Stimulated activated CD4-positive, alpha-beta T cell treated with anti-CD3 and anti-CD28 coated beads, Interleukin-2, amount 100 ng/mL, for 48 hours (primary cell): ENCODE data around the gene EBLN1.
"Not testable (repeated sequence)": the region's sequence is repeated elsewhere in the genome, so short reads cannot be mapped to it uniquely, and the experiment has no call there.

Source experiments
- DNase-seq, 2 donors: peaks; one replicate each; pipeline ENCODE4 v3.0.0-alpha.2; 2020

The EBLN1 gene

GRCh38 chr10:22228167-22228938 lies 10.5 kb upstream of the EBLN1 start:
- no peak for DNase-seq

DNA sequence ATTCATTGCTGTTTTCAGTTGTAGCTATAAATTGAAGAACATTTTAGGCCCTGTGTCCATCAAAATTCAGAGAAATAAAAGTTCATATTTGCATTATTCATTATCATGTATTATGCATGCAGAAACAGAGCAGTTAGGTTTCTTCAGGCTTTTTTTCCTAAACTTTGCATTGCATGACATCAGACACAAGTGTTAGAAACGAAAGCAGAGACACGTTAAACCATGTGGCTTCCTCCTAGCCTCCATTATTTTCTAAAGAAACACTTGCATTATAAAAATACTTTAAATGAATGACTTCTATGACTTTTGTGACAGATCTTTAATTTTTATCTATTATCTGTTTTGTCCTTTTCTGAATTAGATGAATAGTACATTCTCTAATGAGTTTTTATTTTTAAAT lies 8.8 kb upstream of the EBLN1 start:
- DNase-seq = no peak

DNA sequence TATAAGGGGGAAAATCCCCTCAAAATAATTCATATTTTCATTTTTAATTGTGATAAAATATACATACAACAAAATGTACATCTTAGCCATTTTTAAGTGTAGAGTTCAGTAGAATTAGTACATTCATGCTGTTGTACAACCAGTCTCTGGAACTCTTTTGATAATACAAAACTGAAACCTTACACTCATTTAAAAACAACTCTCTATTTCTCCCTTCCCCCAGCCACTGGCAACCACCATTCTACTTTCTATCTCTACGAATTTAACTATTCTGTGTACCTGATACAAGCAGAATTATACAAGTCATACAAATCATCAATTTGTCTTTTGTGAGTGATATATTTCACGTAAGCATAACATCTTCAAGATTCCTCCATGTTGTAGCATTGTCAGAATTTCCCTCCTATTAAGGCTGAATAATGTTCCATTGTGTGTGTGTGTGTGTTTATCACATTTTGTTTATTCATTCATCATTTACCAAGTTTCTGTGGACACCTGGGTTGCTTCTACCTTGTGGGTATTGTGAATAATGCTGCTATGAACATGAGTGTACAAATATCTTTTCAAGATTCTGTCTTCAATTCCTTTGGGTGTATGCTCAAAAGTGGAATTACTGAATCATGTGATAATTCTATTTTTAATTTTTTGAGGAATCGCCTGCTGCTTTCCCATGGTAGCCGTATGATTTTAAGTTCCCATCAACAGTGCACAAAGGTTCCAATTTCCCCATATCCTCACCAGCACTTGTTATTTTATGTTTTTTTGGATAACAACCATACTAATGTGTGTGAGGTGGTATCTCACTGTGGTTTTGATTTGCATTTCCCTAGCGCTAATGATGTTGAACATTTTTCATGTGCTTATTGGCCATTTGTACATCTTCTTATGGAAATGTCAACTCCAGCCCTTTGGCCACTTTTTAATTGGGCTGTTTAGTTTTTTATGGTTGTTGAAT lies 4.7 kb upstream of the EBLN1 start:
- DNase-seq = no peak

DNA sequence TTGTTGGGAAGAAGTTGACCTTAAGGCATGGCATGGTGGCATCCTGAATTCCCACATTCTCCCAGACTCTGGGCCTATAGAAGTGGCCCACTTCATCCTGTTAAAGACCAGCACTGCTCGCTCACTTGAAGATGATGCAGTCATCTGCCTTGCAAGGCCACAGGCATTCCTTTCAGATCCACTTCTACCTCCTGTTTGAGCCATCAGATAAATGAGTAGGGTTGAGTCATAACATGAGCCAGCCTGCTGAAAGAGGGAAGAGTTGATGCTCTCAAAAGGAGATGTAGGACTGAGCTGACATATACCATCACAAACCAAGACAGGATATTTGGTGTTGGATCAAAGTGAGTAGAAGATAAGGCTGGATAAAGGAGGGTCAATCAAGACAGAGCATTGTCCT lies 1.5 kb upstream of the EBLN1 start:
- no peak for DNase-seq

- DNase-seq = no peak
Measured at GRCh38 chr10:22218448-22218847, 633 bp upstream of the EBLN1 start.

GRCh38 chr10:22217084-22217483 lies 731 bp downstream of the EBLN1 start:
- DNase-seq = not testable (repeated sequence)

- no peak for DNase-seq
Measured at GRCh38 chr10:22210267-22210666, 7.5 kb downstream of the EBLN1 start.

- no peak for DNase-seq
Measured at GRCh38 chr10:22193945-22194344, 23.9 kb downstream of the EBLN1 start.

DNA sequence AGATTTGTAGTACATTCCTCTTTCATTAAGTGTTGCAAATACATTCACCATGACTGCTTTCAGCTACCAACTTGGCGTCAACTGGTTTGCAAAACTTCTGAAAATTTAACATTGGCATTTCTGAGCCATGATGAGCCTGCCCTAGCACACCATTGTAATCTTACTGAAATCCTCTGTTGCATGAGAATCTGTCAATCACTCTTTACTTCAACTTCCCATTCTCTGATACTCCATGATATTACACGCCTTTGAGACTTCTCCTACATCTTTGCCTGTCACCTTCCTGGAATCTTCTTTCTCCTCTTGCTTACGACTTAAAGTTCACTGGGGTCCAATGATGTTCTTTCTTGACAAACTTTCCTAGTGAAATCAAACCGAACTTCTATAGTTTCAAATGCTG lies 32.2 kb downstream of the EBLN1 start:
- DNase-seq = no peak

DNA sequence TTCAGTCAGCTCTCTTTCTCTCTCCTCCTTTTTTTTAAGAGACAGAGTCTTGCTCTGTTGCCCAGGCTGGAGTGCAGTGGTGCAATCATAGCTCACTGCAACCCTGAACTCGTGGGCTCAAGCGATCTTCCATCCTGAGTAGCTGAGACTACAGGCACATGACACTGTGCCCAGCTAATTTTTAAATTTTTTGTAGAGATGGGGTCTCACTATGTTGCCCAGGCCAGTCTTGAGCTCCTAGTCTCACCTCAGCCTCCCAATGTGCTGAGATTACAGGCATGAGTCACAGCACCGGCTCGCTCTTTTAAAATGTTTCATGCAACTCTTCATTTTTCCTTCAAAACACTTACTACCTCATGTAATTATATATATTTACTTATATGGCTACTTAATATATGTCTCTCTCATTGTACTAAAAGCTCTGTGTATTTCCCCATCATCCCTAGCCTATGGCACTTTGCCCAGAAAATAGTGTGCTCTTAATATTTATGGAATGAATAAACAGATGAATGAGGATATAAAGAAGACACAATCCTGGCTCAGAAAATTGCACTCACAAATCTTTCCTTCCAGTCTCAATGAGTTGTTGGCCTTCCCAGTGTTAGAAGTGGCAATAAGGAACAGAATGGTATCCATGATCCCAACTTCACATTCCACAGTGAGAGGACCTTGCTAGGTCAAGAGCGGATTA lies 33.9 kb downstream of the EBLN1 start:
- DNase-seq = no peak

DNA sequence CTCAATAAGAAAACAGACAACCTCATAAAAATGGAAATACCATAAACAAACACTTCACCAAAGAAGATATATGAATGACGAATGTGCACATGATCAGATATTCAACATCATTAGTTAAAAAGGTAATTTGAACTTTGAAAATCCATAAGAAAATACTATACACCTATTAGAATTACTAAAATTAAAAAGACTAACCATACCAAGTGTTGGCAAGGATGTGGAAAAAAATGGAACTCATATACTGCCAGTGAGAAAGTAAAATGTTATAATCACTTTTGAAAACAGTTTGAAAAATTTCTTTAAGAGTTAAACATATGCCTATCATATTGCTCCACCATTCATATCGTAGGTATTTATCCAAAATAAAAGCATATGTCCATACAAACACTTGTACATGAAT lies 37.1 kb downstream of the EBLN1 start:
- DNase-seq = no peak

- no peak for DNase-seq
Measured at GRCh38 chr10:22174442-22174841, 43.4 kb downstream of the EBLN1 start.

- DNase-seq = no peak
Measured at GRCh38 chr10:22171131-22171530, 46.7 kb downstream of the EBLN1 start.

GRCh38 chr10:22170582-22170981 lies 47.2 kb downstream of the EBLN1 start:
- no peak for DNase-seq

DNA sequence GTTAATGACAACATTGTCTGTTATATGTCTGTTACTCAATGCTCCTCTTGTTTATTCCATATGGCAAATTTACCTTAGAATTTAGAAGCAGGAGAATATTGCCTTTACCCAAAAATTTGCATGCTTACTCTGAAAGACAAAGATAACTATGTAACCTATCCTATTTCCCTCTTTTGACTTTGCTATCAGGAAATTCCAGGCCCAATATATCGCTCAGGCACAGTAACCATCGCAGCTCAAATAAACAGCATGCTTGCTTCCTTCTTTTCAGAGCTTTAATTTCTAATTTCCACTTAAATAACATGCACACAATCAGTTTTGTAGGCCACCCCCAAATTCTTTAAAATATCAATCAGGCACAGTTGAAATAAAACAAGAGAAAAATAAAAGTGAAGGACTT lies 57.8 kb downstream of the EBLN1 start:
- DNase-seq = no peak

DNA sequence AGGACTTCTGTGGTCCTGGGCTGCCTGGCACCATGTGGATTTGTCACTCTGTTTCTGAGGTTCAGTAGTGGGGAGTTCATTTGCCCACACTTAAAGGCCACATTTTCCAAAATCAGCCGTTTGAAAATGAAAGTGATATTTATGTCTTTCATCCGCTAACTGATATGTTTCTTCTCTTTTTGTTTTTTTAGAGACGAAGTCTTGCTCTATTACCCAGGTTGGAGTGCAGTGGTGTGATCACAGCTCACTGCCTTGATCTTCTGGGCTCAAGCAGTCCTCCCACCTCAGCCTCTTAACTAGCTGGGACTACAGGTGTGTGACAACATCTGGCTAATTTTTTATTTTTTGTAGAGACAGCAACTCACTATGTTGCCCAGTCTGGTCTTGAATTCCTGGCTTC lies 58.6 kb downstream of the EBLN1 start:
- no peak for DNase-seq
